Measurements from ENCODE around the gene CDKN2AIP.

Gene CDKN2AIP

GRCh38 chr4:183444214-183445096, at the start of gene CDKN2AIP:
TSS of gene CDKN2AIP (plus strand) at chr4:183444636. CDS start at chr4:183444798, 162 bp downstream.
- peak; percentile 96 for DNase-seq

DNA sequence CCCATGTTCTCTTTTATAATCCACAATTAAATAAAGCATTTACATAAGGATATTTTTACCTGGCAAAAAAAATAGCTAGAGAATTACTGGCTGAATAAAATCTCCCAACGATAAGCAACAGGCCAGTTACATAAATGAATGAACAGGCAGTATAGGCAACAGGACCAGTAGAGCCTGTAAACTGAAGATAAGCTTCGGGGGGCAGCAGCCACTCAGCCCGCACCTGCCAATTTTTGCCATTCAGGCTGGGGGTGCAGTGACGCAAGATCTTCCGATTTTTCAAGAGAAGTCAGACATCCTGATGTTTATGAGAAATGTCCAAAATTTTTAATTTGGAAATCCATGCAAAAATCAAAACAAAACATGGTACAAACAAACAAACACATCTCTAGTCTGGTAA, 49.0 kb upstream of the CDKN2AIP start:
- DNase-seq, result no peak

- DNase-seq, result no peak
These were observed 48.2 kb upstream of the CDKN2AIP start for GRCh38 chr4:183396227-183396637.

DNA sequence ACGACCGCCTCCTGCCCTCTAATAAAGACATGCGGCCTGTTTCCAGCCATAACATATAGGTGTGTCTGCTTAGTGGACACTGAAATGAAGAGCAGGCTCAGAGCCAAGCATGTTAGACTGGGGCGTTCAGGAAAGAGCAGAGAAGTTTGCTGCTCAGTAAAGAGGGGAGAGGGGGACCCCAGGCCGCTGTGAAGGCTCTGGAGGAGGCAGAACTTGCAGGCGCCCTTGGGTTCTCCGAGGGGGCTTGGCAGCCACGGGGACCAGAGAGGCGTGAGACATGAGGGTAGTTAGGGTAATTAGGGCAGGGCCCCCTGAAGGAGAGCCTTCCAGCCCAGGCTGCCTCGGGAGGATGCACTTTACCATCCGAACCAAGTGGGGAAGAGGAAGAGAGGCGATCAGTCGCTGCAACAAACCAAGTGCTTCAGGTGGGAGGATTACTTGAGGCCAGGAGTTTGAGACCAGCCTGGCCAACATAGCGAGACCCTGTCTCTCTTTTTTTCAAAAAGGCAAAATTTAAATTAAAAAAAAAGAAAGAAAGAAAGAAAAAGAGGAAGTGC, 46.6 kb upstream of the CDKN2AIP start:
- no peak for DNase-seq

- peak; percentile 83 for DNase-seq
These were observed 45.9 kb upstream of the CDKN2AIP start for GRCh38 chr4:183398298-183399125.

DNA sequence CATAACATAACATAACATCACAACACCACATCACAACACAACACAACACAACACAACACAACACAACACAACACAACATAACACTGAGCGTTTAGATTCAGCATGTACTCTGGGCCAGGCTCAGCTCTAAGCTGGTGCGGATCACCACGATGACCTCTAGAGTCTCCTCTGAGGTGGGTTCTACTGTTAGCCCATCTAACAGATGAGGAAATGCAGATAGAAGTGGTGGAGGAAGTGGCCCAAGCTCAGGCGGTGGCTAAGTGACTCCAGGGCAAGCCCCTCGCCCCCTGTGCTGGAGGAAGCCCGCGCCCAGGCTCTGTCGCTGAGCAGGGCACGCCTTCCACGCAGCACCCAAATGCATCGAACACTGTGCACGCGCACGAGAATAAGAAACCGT, 45.3 kb upstream of the CDKN2AIP start:
- DNase-seq, result no peak

- no peak for DNase-seq
These were observed 44.8 kb upstream of the CDKN2AIP start for GRCh38 chr4:183399616-183400015.

DNA sequence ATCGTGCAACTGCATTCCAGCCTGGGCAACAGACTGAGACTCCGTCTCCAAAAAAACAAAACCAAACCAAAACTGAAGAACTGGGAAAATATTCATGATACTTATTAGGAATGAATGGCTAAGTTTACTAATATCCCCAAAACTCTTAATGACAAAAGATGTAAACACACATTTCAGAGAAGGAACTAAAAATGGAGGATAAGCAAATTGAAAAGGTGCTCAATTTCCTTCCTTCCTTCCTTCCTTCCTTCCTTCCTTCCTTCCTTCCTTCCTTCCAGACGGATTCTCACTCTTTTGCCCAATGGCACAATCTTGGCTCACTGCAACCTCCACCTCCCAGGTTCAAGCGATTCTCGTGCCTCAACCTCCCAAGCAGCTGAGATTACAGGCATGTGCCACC, 44.4 kb upstream of the CDKN2AIP start:
- DNase-seq, result no peak

GRCh38 chr4:183401473-183401872, 43.0 kb upstream of the CDKN2AIP start:
- DNase-seq, result no peak

DNA sequence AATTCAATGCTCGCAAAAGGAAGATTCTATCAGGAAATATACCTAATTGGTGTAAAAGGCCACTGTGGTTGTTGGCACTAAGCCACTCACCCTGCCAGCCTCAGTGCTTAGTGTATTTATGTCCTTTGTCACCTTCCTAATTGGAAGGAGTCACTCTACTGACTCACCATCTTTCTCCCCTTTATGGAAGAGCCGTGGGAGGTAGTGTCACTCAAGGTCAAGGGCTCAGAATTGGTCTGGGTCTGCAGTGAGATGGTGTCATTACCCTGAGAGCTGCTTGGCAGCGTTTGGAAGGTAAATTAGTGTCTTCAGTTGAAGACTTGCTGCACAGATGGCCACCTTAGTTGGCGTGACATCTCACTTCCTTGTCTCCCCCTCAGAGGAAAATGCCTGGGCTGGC, 41.7 kb upstream of the CDKN2AIP start:
- DNase-seq, result no peak

- DNase-seq, result no peak
These were observed 41.0 kb upstream of the CDKN2AIP start for GRCh38 chr4:183403486-183403885.

DNA sequence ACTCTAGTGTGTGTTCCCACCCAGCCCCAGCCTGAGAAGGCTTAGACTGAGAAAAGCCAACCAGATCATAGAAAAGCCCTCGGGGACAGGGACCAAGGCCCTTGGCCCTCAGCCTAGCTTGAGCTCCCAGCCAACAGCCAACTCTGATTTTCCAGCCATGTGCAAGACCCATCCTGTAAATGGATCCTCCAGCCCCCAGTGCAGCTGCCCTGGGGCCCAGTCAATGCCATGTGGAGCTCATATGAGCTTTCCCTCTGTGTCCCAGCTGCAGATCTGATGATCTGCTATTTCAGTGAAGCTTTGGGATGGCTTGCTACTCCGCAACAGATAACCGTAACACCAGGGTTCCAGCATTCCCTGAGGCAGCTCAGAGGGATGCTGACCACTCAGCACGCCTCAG, 40.5 kb upstream of the CDKN2AIP start:
- peak; percentile 46 for DNase-seq

GRCh38 chr4:183405303-183405702, 39.1 kb upstream of the CDKN2AIP start:
- DNase-seq, result no peak

DNA sequence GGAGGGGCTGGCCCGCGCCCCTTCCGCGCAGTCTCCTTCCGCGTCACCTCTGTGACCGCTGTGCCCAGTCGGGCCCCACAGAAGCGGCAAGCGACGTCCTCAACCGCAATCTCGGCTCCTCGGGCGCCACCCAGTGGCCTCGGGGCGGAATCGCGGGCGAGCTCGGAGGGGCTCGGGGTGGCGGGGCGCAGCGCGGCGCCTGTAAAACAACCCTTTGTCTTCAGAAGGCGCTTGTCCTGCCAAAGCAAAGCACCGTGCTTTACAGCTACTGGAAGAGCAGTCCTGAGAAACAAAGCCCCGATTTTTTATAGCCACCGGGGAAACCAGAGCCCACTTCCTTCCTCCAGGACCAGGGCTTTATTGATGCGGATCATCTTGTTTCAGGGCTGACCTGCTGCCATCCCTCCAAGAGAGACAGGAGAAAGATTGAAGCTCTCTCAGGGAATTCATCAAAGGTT, 37.3 kb upstream of the CDKN2AIP start:
- peak; percentile 94 for DNase-seq

- no peak for DNase-seq
These were observed 36.6 kb upstream of the CDKN2AIP start for GRCh38 chr4:183407635-183408464.

DNA sequence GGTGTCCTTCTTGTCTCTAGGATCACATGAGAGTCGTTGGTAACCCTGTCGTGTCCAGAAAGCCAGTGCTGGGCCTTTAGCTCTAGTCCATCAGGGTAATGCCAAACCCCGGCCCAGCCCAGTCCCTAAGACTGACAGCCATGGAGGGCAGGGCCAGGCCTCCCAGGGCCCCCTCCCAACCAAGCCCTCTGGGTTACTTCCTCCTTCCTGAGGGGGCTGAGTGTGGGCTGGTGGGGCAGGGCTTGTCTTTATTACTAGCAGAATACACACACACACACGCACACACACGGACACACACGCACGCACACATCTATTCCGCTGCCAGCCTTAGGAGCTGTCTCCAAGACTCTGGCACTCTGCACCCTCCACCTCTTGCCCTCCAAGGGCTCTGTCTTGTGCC, 35.6 kb upstream of the CDKN2AIP start:
- no peak for DNase-seq

- no peak for DNase-seq
These were observed 35.0 kb upstream of the CDKN2AIP start for GRCh38 chr4:183409483-183409882.

DNA sequence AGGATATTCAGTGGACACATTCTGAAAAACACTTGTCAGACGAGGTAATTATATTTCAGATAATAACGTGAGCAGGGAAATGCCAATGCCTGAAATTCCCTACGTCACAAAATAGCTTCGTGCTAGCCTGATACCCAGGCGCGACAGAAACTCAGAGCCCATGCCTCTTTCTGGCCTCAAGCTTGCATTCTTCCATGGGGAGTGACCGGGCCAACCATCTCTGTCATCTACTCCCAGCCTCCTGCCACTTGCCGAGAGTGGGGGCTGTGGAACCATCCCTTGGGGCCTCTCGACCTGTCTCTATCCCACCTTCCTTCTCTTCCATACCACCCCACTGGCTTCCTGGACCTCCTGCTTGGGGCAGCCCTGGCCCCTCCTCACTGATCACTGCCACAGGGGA, 34.5 kb upstream of the CDKN2AIP start:
- no peak for DNase-seq

GRCh38 chr4:183411291-183411861, 33.1 kb upstream of the CDKN2AIP start:
- no peak for DNase-seq

GRCh38 chr4:183412821-183413220, 31.6 kb upstream of the CDKN2AIP start:
- DNase-seq, result no peak

DNA sequence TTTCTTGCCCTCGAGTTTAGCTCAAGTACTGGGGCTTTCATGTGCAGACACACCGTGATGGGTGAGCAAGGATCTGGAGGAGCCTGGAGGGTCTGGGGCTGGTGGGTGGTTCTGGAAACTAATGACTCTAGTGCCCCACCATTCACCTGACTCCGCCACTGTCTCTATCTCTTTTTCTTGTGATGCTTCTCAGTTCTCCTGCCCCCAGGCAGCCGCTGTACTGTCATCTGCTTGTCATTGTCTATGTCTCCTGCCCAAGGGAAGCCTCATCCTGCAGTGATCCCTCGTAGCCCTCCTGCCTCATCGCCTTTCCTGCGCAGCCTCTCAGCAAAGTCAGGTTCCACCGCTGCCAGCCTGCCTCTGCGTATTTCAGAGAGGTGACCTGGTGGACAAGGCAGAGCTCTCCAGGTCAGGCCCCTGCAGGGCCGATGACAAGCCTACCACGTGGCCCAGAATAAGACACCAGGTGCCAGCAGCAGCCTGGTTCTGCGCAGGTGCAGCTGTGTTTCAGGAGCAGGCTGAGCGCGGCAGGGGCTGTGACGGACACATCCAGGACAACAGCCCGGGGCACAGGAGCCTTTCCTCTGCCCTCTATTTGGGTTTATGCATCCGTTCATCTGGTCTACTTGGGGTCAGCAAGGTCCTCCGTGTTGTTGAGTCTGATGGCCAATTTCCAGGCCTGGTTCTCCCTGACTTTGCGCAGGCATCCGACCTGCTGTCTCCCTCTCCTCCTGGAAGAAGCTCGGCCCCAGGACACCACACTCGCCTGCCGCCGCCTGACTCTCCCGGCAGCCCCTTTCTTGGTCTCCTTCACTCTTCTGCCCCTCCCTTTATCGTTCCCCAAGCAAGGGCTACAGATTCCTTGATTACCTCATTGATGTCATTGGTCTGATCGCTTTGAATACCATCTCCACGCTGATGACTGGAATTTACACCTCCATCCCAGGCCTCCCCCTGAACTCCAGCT, 30.9 kb upstream of the CDKN2AIP start:
- no peak for DNase-seq
